Fibroblast of pulmonary artery (primary cell): ENCODE measurements around the gene PROSER3.
"Not testable (repeated sequence)": the region's sequence is repeated elsewhere in the genome, so short reads cannot be mapped to it uniquely, and the experiment has no call there.

Source experiments
- DNase-seq: peaks from one replicate; pipeline ENCODE4 v3.0.0-alpha.2; 2010; ENCODE audit warnings: low read depth
- H3K4me3 ChIP-seq: replicated peaks from 2 replicates; pipeline ENCODE4 v1.5.1; 2011; ENCODE audit warnings: low read depth, mild to moderate bottlenecking, control low read depth, low read length, moderate library complexity
- CTCF ChIP-seq: IDR thresholded peaks from 2 replicates; pipeline ENCODE4 v1.5.1; 2011; ENCODE audit warnings: mild to moderate bottlenecking, control low read depth, low read length, inconsistent platforms; ENCODE audit errors: missing control alignments

PROSER3 gene

GRCh38 chr19:35793381-35794165 lies 35.6 kb downstream of the PROSER3 start:
- no peak for TF ChIP-seq CTCF
- DNase-seq: peak; percentile 15

GRCh38 chr19:35795564-35795963 lies 37.6 kb downstream of the PROSER3 start:
- H3K4me3 ChIP-seq, DNase-seq: not testable (repeated sequence)

More at GRCh38 chr19:35793381-35794165, 35.6 kb downstream of the PROSER3 start:
- H3K4me3 ChIP-seq: no peak overlapping the region

- no peak for DNase-seq
- TF ChIP-seq CTCF: no peak
- no peak overlapping the region for H3K4me3 ChIP-seq
These were observed 38.9 kb downstream of the PROSER3 start for GRCh38 chr19:35796645-35797542.

GRCh38 chr19:35797663-35798062 lies 39.7 kb downstream of the PROSER3 start:
- TF ChIP-seq CTCF: no peak
- no peak overlapping the region for H3K4me3 ChIP-seq
- no peak for DNase-seq

GRCh38 chr19:35801828-35802227 lies 43.9 kb downstream of the PROSER3 start:
- TF ChIP-seq CTCF: no peak
- DNase-seq: no peak
- no peak overlapping the region for H3K4me3 ChIP-seq

- DNase-seq: no peak
- no peak overlapping the region for H3K4me3 ChIP-seq
- no peak for TF ChIP-seq CTCF
These were observed 47.6 kb downstream of the PROSER3 start for GRCh38 chr19:35805526-35806102.

GRCh38 chr19:35806597-35806996 lies 48.6 kb downstream of the PROSER3 start:
- no peak overlapping the region for H3K4me3 ChIP-seq
- DNase-seq: no peak
- no peak for TF ChIP-seq CTCF
